Calu3 (cell line): ENCODE results near the gene RANBP17. TPM values are rescaled to one million over a fixed set of nuclear protein-coding genes. Genes with fewer than 3 reads are reported as not detected.

Experiments
- BruUV-seq: library from RNA; stranded (reverse); fragments of 400-500 nt; replicated peaks from 2 replicates; lab custom pipeline; 2021; lab: Mats Ljungman, UMichigan
- CTCF ChIA-PET: fragments of 300-600 bp; sonication (Branson Sonifier 250); formaldehyde crosslinking; loops from one replicate; lab custom pipeline; 2022; ENCODE audit warnings: antibody characterized with exemption; lab: Charles Lee
- DNase-seq: peaks from one replicate; pipeline ENCODE4 v3.0.0; 2022
- H3K27ac Mint-ChIP-seq: one replicate; pipeline ENCODE4 v1.8.0; 2022; ENCODE audit warnings: mixed read lengths; ENCODE audit not compliant: unreplicated experiment
- H3K27me3 Mint-ChIP-seq: one replicate; pipeline ENCODE4 v1.8.0; 2022; ENCODE audit warnings: mixed read lengths; ENCODE audit not compliant: unreplicated experiment
- H3K36me3 Mint-ChIP-seq: one replicate; pipeline ENCODE4 v1.8.0; 2022; ENCODE audit warnings: mild to moderate bottlenecking, moderate library complexity, mixed read lengths; ENCODE audit not compliant: insufficient read depth, unreplicated experiment
- H3K4me1 Mint-ChIP-seq: one replicate; pipeline ENCODE4 v1.8.0; 2022; ENCODE audit warnings: mild to moderate bottlenecking, low read depth, mixed read lengths; ENCODE audit not compliant: unreplicated experiment
- H3K4me3 Mint-ChIP-seq: one replicate; pipeline ENCODE4 v1.8.0; 2022; ENCODE audit warnings: mild to moderate bottlenecking, low read depth, moderate library complexity, mixed read lengths; ENCODE audit not compliant: unreplicated experiment
- H3K9me3 Mint-ChIP-seq: one replicate; pipeline ENCODE4 v1.8.0; 2022; ENCODE audit warnings: low read depth, mixed read lengths; ENCODE audit not compliant: unreplicated experiment
- CTCF ChIP-seq: fragments of 200-600 bp; IDR thresholded peaks from one replicate; pipeline ENCODE4 v1.8.0; 2022; ENCODE audit warnings: antibody characterized with exemption; ENCODE audit not compliant: unreplicated experiment
- intact Hi-C: fragments of 100-400 bp; cut with micrococcal nuclease; formaldehyde crosslinking; loops from one replicate; pipeline ENCODE4 v1.10.0; 2022; ENCODE audit not compliant: unreplicated experiment
- total RNA-seq: library from RNA; stranded (reverse); gene quantifications from 2 replicates; pipeline ENCODE4 v1.2.3, GENCODE V29; 2022

Gene RANBP17
- total RNA-seq, 1 experiment from 2014 or later: 117 TPM

GRCh38 chr5:170846846-170847245, 15.0 kb upstream of the RANBP17 start:
- peak overlapping the region; percentile 13 for H3K27ac Mint-ChIP-seq
- no TSS peak for BruUV-seq
- H3K4me3 Mint-ChIP-seq: no peak overlapping the region
- TF ChIP-seq CTCF: no peak
- intact Hi-C loops: loop anchor here (5.0 kb wide), 1 partner anchor 35 kb away; no protein-coding TSS in a partner anchor
- peaks cover 10% of the 10 kb centered on the region for H3K36me3 Mint-ChIP-seq
- CTCF ChIA-PET: no interaction called here
- peaks cover 49% of the 10 kb centered on the region for H3K4me1 Mint-ChIP-seq
- H3K27me3 Mint-ChIP-seq: no peaks in the 10 kb centered on the region
- DNase-seq: no peak
- peaks cover 3% of the 10 kb centered on the region for H3K9me3 Mint-ChIP-seq

DNA sequence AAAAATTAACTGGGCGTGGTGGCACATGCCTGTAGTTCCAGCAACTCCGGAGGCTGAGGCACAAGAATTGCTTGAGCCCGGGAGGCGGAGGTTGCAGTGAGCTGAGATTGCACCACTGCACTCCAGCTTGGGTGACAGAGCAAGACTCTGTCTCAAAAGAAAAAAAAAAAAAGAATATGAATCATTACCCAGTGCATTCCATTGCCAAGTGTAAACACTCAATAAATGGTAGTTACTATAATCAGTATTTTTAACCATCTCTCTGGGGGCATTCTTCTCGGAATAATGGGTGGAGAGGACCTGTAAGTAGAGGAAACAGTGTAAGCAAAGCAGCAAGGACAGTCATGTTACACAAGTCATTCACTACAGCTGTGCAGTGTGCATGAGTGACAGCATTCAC, 13.8 kb upstream of the RANBP17 start:
- CTCF ChIA-PET: interaction anchor here (0.6 to 1.1 kb wide), 6 partner anchors 12 to 104 kb away, joined by 3 to 6 read pairs (median 4); no protein-coding TSS in a partner anchor
- peaks cover 40% of the 10 kb centered on the region for H3K4me1 Mint-ChIP-seq
- intact Hi-C loops: loop anchor here (5.0 kb wide), 1 partner anchor 36 kb away; no protein-coding TSS in a partner anchor
- peak; percentile 80 for DNase-seq
- peak overlapping the region; percentile 13 for H3K27ac Mint-ChIP-seq
- no peaks in the 10 kb centered on the region for H3K27me3 Mint-ChIP-seq
- H3K9me3 Mint-ChIP-seq: peaks cover 3% of the 10 kb centered on the region
- peaks cover 10% of the 10 kb centered on the region for H3K36me3 Mint-ChIP-seq
- no peak overlapping the region for H3K4me3 Mint-ChIP-seq
- TF ChIP-seq CTCF: no peak
- BruUV-seq: no TSS peak

- no TSS peak for BruUV-seq
- no peak overlapping the region for H3K27ac Mint-ChIP-seq
- no peak for TF ChIP-seq CTCF
- H3K4me3 Mint-ChIP-seq: no peak overlapping the region
- intact Hi-C loops: loop anchor here (5.0 kb wide), 1 partner anchor 37 kb away; no protein-coding TSS in a partner anchor
- H3K36me3 Mint-ChIP-seq: peaks cover 10% of the 10 kb centered on the region
- DNase-seq: no peak
- CTCF ChIA-PET: no interaction called here
- peaks cover 35% of the 10 kb centered on the region for H3K4me1 Mint-ChIP-seq
- no peaks in the 10 kb centered on the region for H3K27me3 Mint-ChIP-seq
- H3K9me3 Mint-ChIP-seq: peaks cover 3% of the 10 kb centered on the region
Measured at GRCh38 chr5:170849374-170849773, 12.4 kb upstream of the RANBP17 start.

DNA sequence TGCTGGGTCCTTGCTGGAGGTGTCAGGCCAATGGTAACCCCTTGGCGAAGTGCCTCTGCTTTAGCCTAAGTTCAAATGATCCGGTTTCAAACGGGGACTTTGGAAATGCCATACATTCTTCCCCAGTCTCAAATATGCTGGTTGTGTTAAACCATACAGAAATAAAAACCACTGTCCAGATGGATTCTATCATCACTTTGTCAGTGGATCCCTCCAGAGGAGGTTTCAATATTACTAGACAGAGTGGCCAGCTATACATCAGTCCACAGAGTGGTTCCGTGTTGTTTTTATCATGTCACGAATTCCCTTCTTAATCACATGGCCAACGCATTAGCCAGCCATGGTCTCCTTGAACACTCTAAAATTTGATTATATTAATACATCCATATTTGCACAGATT, 7.3 kb upstream of the RANBP17 start:
- Mint-ChIP-seq H3K27me3 (no peaks in the 10 kb centered on the region), H3K36me3 (no peaks in the 10 kb centered on the region), H3K27ac (no peak overlapping the region), H3K4me1 (no peaks in the 10 kb centered on the region), H3K9me3 (peaks cover 9% of the 10 kb centered on the region), H3K4me3 (no peak overlapping the region)
- CTCF ChIA-PET: no interaction called here
- intact Hi-C loops: no loop called here
- no peak for DNase-seq
- BruUV-seq: no TSS peak
- no peak for TF ChIP-seq CTCF
